NCI-H1417 (cell line): ENCODE results near the gene MSLN.

ENCODE experiments used
- DNase-seq, 3 experiments: peaks; one replicate each; lab custom pipeline; 2025; lab: John Stamatoyannopoulos, UW

The MSLN gene

GRCh38 chr16:760545-761343 lies at the start of gene MSLN:
MSLN (plus strand) TSS chr16:760734; CDS start chr16:762681, 1,947 bp downstream.
- DNase-seq = no peak

- DNase-seq = no peak
These were observed 49.5 kb upstream of the MSLN start for GRCh38 chr16:711084-711483.

GRCh38 chr16:711548-712320 lies 48.8 kb upstream of the MSLN start:
- peak; percentile 65 to 77 (median 72) for DNase-seq

- DNase-seq = peak; percentile 11 to 53 (median 50)
These were observed 47.7 kb upstream of the MSLN start for GRCh38 chr16:712740-713250.

GRCh38 chr16:714079-714478 lies 46.5 kb upstream of the MSLN start:
- DNase-seq = no peak

GRCh38 chr16:714558-715476 lies 45.7 kb upstream of the MSLN start, which contains the start of gene METRN:
METRN (plus strand) TSS chr16:715118; CDS start chr16:715290, 172 bp downstream.
- peak; percentile 83 to 91 (median 87) for DNase-seq

GRCh38 chr16:715477-716199 lies 44.9 kb upstream of the MSLN start:
- peak in 2 of 3 experiments; percentile 66 to 69 for DNase-seq

- peak in 2 of 3 experiments; percentile 66 to 84 for DNase-seq
These were observed 44.4 kb upstream of the MSLN start for GRCh38 chr16:716200-716568.

- no peak for DNase-seq
These were observed 43.7 kb upstream of the MSLN start for GRCh38 chr16:716768-717325.

GRCh38 chr16:717450-718245 lies 42.9 kb upstream of the MSLN start:
- DNase-seq = no peak

- no peak for DNase-seq
These were observed 42.1 kb upstream of the MSLN start for GRCh38 chr16:718389-718788.

- DNase-seq = no peak
These were observed 41.6 kb upstream of the MSLN start for GRCh38 chr16:718922-719321.

- DNase-seq = peak in 2 of 3 experiments; percentile 47 to 69
These were observed 40.6 kb upstream of the MSLN start for GRCh38 chr16:719815-720446.

- peak; percentile 54 to 81 (median 66) for DNase-seq
These were observed 40.0 kb upstream of the MSLN start for GRCh38 chr16:720447-720989.

- DNase-seq = peak; percentile 95 to 97 (median 96)
These were observed 39.4 kb upstream of the MSLN start, which contains the start of gene ANTKMT for GRCh38 chr16:720990-721764. ANTKMT (plus strand) TSS chr16:721146; CDS start chr16:721275, 129 bp downstream.

GRCh38 chr16:721765-722540 lies 38.6 kb upstream of the MSLN start:
- DNase-seq = peak in 1 of 3 experiments; percentile 52
